Keratinocyte (primary cell): ENCODE measurements around the gene MYNN.

Experiments used
- CTCF ChIP-seq, 3 experiments: IDR thresholded peaks in 1 of 3; conservative IDR thresholded peaks in 1 of 3; optimal IDR thresholded peaks in 1 of 3; 2 replicates in 2 of 3; 3 replicates in 1 of 3; pipeline versions ENCODE3 to v1.5.1; 2011; ENCODE audit warnings: low read length in 3 of 3, mild to moderate bottlenecking in 3 of 3, moderate library complexity in 2 of 3, control low read depth in 1 of 3, inconsistent platforms in 1 of 3; ENCODE audit not compliant: insufficient read depth in 2 of 3; ENCODE audit errors: extremely low read depth in 1 of 3
- EZH2 ChIP-seq: IDR thresholded peaks from one replicate; pipeline ENCODE4 v1.6.1; 2012; ENCODE audit warnings: inconsistent platforms, mild to moderate bottlenecking, low read length, moderate library complexity

- TF ChIP-seq CTCF (optimal IDR thresholded peaks at IDR 0.05 in 1 of 3, IDR thresholded peaks at IDR 0.05 in 1 of 3, conservative IDR thresholded peaks at IDR 0.05 in 1 of 3; ENCODE audit: extremely low read depth in 1 of 3, insufficient read depth in 2 of 3, low read length in 3 of 3) (no peak), EZH2 (no peak)
Measured at GRCh38 chr3:169748670-169749069, 24.5 kb upstream of the MYNN start.
